H9 (cell line): ENCODE data around the gene FNIP1. TPM values are rescaled to one million over a fixed set of nuclear protein-coding genes. Genes with fewer than 3 reads are reported as not detected.

ENCODE experiments used
- DNase-seq: peaks from one replicate; pipeline ENCODE4 v3.0.0-alpha.2; 2017
- H2AFZ ChIP-seq: one replicate; pipeline ENCODE4 v1.6.1; 2013; ENCODE audit warnings: mild to moderate bottlenecking, low read length, control low read depth, moderate library complexity
- H2AK5ac ChIP-seq: 2 replicates; pipeline ENCODE4 v1.6.1; 2013; ENCODE audit warnings: low read length, control low read depth, mixed read lengths; ENCODE audit not compliant: insufficient read length
- H2BK120ac ChIP-seq: one replicate; pipeline ENCODE4 v1.6.1; 2013; ENCODE audit warnings: low read depth, mild to moderate bottlenecking, low read length, control low read depth, inconsistent platforms; ENCODE audit not compliant: poor library complexity, severe bottlenecking
- H2BK12ac ChIP-seq: 2 replicates; pipeline ENCODE4 v1.6.1; 2013; ENCODE audit warnings: low read length, control low read depth, mixed read lengths, low read depth; ENCODE audit not compliant: insufficient read length
- H2BK15ac ChIP-seq: 2 replicates; pipeline ENCODE4 v1.6.1; 2013; ENCODE audit warnings: low read depth, low read length, control low read depth
- H2BK20ac ChIP-seq: one replicate; pipeline ENCODE4 v1.6.1; 2013; ENCODE audit warnings: low read depth, mild to moderate bottlenecking, low read length, control low read depth, inconsistent platforms; ENCODE audit not compliant: poor library complexity, severe bottlenecking
- H2BK5ac ChIP-seq: 2 replicates; pipeline ENCODE4 v1.6.1; 2013; ENCODE audit warnings: low read length, control low read depth, mixed read lengths; ENCODE audit not compliant: insufficient read length
- H3K14ac ChIP-seq: 2 replicates; pipeline ENCODE4 v1.6.1; 2013; ENCODE audit warnings: low read length, control low read depth; ENCODE audit not compliant: insufficient read depth
- H3K18ac ChIP-seq: 2 replicates; pipeline ENCODE4 v1.6.1; 2013; ENCODE audit warnings: low read depth, mild to moderate bottlenecking, mixed read lengths, low read length, control low read depth; ENCODE audit not compliant: insufficient read length
- H3K23ac ChIP-seq: 2 replicates; pipeline ENCODE4 v1.6.1; 2013; ENCODE audit warnings: low read length, control low read depth, mixed read lengths, low read depth; ENCODE audit not compliant: insufficient read length
- H3K23me2 ChIP-seq: 2 replicates; pipeline ENCODE4 v1.6.1; 2013; ENCODE audit warnings: low read depth, mild to moderate bottlenecking, mixed read lengths, low read length, control low read depth; ENCODE audit not compliant: insufficient read length, poor library complexity, severe bottlenecking
- H3K27ac ChIP-seq: 2 replicates; pipeline ENCODE4 v1.5.1; 2013; ENCODE audit warnings: low read length, control low read depth, mixed read lengths, low read depth; ENCODE audit not compliant: insufficient read length
- H3K27me3 ChIP-seq: 2 replicates; pipeline ENCODE4 v1.6.1; 2013; ENCODE audit warnings: low read length, control low read depth, inconsistent platforms; ENCODE audit not compliant: insufficient read depth
- H3K4ac ChIP-seq: 2 replicates; pipeline ENCODE4 v1.6.1; 2013; ENCODE audit warnings: low read depth, mild to moderate bottlenecking, control low read depth, inconsistent platforms, low read length, moderate library complexity
- H3K4me1 ChIP-seq: 2 replicates; pipeline ENCODE4 v1.6.1; 2013; ENCODE audit warnings: low read length, control low read depth, inconsistent platforms; ENCODE audit not compliant: insufficient read depth
- H3K4me2 ChIP-seq: 2 replicates; pipeline ENCODE4 v1.6.1; 2013; ENCODE audit warnings: low read length, control low read depth, mixed read lengths; ENCODE audit not compliant: insufficient read length, insufficient read depth
- H3K56ac ChIP-seq: 2 replicates; pipeline ENCODE4 v1.6.1; 2013; ENCODE audit warnings: low read depth, mild to moderate bottlenecking, mixed read lengths, low read length, control low read depth; ENCODE audit not compliant: insufficient read length
- H3K79me1 ChIP-seq: 2 replicates; pipeline ENCODE4 v1.6.1; 2013; ENCODE audit warnings: low read depth, mild to moderate bottlenecking, moderate library complexity, low read length, control low read depth, inconsistent platforms; ENCODE audit not compliant: insufficient read depth, poor library complexity, severe bottlenecking
- H3K79me2 ChIP-seq: 2 replicates; pipeline ENCODE4 v1.6.1; 2013; ENCODE audit warnings: low read length, control low read depth, inconsistent platforms; ENCODE audit not compliant: insufficient read depth
- H3K9ac ChIP-seq: 2 replicates; pipeline ENCODE4 v1.6.1; 2013; ENCODE audit warnings: low read length, control low read depth, mixed read lengths; ENCODE audit not compliant: insufficient read length; ENCODE audit errors: extremely low read depth
- H3K9me3 ChIP-seq: one replicate; pipeline ENCODE4 v1.6.1; 2013; ENCODE audit warnings: low read depth, low read length, inconsistent platforms; ENCODE audit not compliant: control insufficient read depth
- H3T11ph ChIP-seq: one replicate; pipeline ENCODE4 v1.6.1; 2013; ENCODE audit warnings: mild to moderate bottlenecking, low read length, control low read depth, inconsistent platforms
- H4K20me1 ChIP-seq: one replicate; pipeline ENCODE4 v1.6.1; 2013; ENCODE audit not compliant: control insufficient read depth, insufficient read length, insufficient read depth
- H4K5ac ChIP-seq: 2 replicates; pipeline ENCODE4 v1.6.1; 2013; ENCODE audit warnings: low read depth, mild to moderate bottlenecking, mixed read lengths, low read length, control low read depth; ENCODE audit not compliant: insufficient read length
- H4K8ac ChIP-seq: replicated peaks from 2 replicates; pipeline ENCODE4 v1.6.1; 2013; ENCODE audit warnings: low read length, control low read depth, mixed read lengths, low read depth; ENCODE audit not compliant: insufficient read length
- H4K91ac ChIP-seq: 2 replicates; pipeline ENCODE4 v1.6.1; 2013; ENCODE audit warnings: low read depth, mild to moderate bottlenecking, moderate library complexity, mixed read lengths, low read length, control low read depth; ENCODE audit not compliant: insufficient read length
- H3K27ac Mint-ChIP-seq, 3 experiments: 2 replicates in 2 of 3; 3 replicates in 1 of 3; pipeline ENCODE4 v1.8.0; 2020 to 2021; ENCODE audit warnings: mixed read lengths in 3 of 3, mild to moderate bottlenecking in 1 of 3, moderate library complexity in 1 of 3
- H3K27me3 Mint-ChIP-seq: 2 replicates; pipeline ENCODE4 v1.8.0; 2021; ENCODE audit warnings: low read depth, mild to moderate bottlenecking, moderate library complexity, mixed read lengths
- H3K36me3 Mint-ChIP-seq, 3 experiments: 2 replicates in 2 of 3; 3 replicates in 1 of 3; pipeline ENCODE4 v1.8.0; 2020 to 2021; ENCODE audit warnings: low read depth in 3 of 3, mixed read lengths in 3 of 3; ENCODE audit not compliant: insufficient read depth in 1 of 3
- H3K4me1 Mint-ChIP-seq, 2 experiments: 2 replicates each; pipeline ENCODE4 v1.8.0; 2020; ENCODE audit warnings: mixed read lengths in 2 of 2
- H3K4me3 Mint-ChIP-seq, 2 experiments: 2 replicates in 1 of 2; 3 replicates in 1 of 2; pipeline ENCODE4 v1.8.0; 2020 to 2021; ENCODE audit warnings: mild to moderate bottlenecking in 2 of 2, mixed read lengths in 2 of 2, moderate library complexity in 1 of 2
- H3K9me3 Mint-ChIP-seq, 2 experiments: 2 replicates in 1 of 2; 3 replicates in 1 of 2; pipeline ENCODE4 v1.8.0; 2020; ENCODE audit warnings: mild to moderate bottlenecking in 2 of 2, mixed read lengths in 2 of 2, moderate library complexity in 1 of 2
- WGBS: extraction: QIAGEN DNeasy Blood & Tissue Kit; methylation state at CpG from one replicate; pipeline ENCODE4 v1.1.7; 2013; ENCODE audit warnings: missing lambda C conversion rate, low lambda C conversion rate, mixed read lengths; ENCODE audit not compliant: insufficient read length; ENCODE audit errors: extremely low coverage; 5-methylcytosine and 5-hydroxymethylcytosine counted together
- total RNA-seq: library from RNA; stranded (reverse); gene quantifications from 2 replicates; pipeline ENCODE4 v1.2.1, GENCODE V29; 2021
- TF ChIP-seq, protein P1 (sequence below): fragments of 200-600 bp; sonication (generic); conservative IDR thresholded peaks from 3 replicates; pipeline ENCODE4 v1.8.0; 2021; ENCODE audit warnings: antibody characterized with exemption, mild to moderate bottlenecking

The FNIP1 gene
- total RNA-seq, 1 experiment from 2014 or later: 13.4 TPM

DNA sequence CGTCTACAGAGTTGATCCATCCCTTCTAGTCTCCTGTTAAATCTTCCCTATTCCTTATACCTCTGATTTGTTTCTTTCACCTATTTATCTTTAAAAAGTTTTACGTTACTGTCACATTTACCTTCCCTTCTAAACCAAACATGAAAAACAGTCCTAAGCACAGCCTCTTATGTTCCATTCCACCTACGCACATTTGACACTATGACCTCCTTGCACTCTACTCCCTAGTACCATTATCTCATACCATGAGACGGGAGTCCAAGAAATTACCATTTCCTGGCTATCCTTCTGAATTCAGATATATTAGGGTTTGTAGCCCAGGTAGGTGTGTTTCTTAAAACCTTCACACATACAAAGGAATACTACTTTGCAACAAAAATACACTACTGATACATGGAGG lies 25.1 kb downstream of the FNIP1 start:
- H3K4me2 ChIP-seq: no peak overlapping the region
- H2BK15ac ChIP-seq: no peak overlapping the region
- H4K5ac ChIP-seq: no peak overlapping the region
- no peak overlapping the region for H3K4ac ChIP-seq
- no peak overlapping the region for H3T11ph ChIP-seq
- no peaks in the 10 kb centered on the region for H3K23me2 ChIP-seq
- Mint-ChIP-seq H3K9me3 (no peaks in the 10 kb centered on the region), H3K27me3 (no peaks in the 10 kb centered on the region), H3K36me3 (no peaks in the 10 kb centered on the region; a peak in 1 of 7 replicates), H3K4me1 (peaks cover 0 to 3% of the 10 kb centered on the region in 2 experiments; a peak in 1 of 4 replicates), H3K4me3 (no peak overlapping the region), H3K27ac (no peak overlapping the region)
- no peaks in the 10 kb centered on the region for H4K20me1 ChIP-seq
- no peak overlapping the region for H4K8ac ChIP-seq
- H2AFZ ChIP-seq: no peak overlapping the region
- no peak overlapping the region for H2BK120ac ChIP-seq
- H3K18ac ChIP-seq: no peak overlapping the region
- H3K79me2 ChIP-seq: peaks cover 3% of the 10 kb centered on the region; the same call in 1 of the 2 replicates
- no peak overlapping the region for H3K23ac ChIP-seq
- no CpG with 5 or more reads among the region's 4 CpGs for WGBS
- no peak overlapping the region for H4K91ac ChIP-seq
- H2AK5ac ChIP-seq: no peak overlapping the region
- no peak overlapping the region for H3K56ac ChIP-seq
- no peaks in the 10 kb centered on the region for H3K9me3 ChIP-seq
- H2BK5ac ChIP-seq: no peak overlapping the region
- peaks cover 9% of the 10 kb centered on the region for H3K79me1 ChIP-seq
- TF ChIP-seq, protein P1, sequence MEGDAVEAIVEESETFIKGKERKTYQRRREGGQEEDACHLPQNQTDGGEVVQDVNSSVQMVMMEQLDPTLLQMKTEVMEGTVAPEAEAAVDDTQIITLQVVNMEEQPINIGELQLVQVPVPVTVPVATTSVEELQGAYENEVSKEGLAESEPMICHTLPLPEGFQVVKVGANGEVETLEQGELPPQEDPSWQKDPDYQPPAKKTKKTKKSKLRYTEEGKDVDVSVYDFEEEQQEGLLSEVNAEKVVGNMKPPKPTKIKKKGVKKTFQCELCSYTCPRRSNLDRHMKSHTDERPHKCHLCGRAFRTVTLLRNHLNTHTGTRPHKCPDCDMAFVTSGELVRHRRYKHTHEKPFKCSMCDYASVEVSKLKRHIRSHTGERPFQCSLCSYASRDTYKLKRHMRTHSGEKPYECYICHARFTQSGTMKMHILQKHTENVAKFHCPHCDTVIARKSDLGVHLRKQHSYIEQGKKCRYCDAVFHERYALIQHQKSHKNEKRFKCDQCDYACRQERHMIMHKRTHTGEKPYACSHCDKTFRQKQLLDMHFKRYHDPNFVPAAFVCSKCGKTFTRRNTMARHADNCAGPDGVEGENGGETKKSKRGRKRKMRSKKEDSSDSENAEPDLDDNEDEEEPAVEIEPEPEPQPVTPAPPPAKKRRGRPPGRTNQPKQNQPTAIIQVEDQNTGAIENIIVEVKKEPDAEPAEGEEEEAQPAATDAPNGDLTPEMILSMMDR: no peak
- H2BK20ac ChIP-seq: no peak overlapping the region
- no peak overlapping the region for H3K14ac ChIP-seq
- no peaks in the 10 kb centered on the region for H3K4me1 ChIP-seq
- DNase-seq: no peak
- H3K27me3 ChIP-seq: no peaks in the 10 kb centered on the region
- no peak overlapping the region for H3K9ac ChIP-seq
- no peak overlapping the region for H2BK12ac ChIP-seq
- H3K27ac ChIP-seq: no peak overlapping the region
